HCT116 (cell line): ENCODE data around the gene NSD2. TPM values are rescaled to one million over a fixed set of nuclear protein-coding genes. Genes with fewer than 3 reads are reported as not detected.

Experiments
- ATAC-seq: fragments of 200-7000 bp; cut with Tn5 transposase; 2 replicates; pipeline ENCODE4 v1.9.1; 2020; ENCODE audit warnings: mild to moderate bottlenecking, moderate library complexity
- BruUV-seq: library from RNA; stranded (reverse); fragments of 400-500 nt; replicated peaks from 2 replicates; lab custom pipeline; 2021; lab: Mats Ljungman, UMichigan
- CTCF ChIA-PET: fragments of 300-600 bp; sonication (Branson Sonifier 250); formaldehyde crosslinking; loops from one replicate; lab custom pipeline; 2021; ENCODE audit warnings: antibody characterized with exemption; lab: Charles Lee
- POLR2A ChIA-PET: fragments of 300-600, 350-600 bp; sonication (Branson Sonifier 250); formaldehyde crosslinking; loops from one replicate; lab custom pipeline; 2021; ENCODE audit warnings: antibody characterized with exemption; lab: Charles Lee
- RAD21 ChIA-PET, 2 experiments: fragments of 300-600 bp; sonication (Branson Sonifier 250); formaldehyde crosslinking; loops; one replicate each; lab custom pipeline; 2023; ENCODE audit warnings: low total read pairs in 2 of 2; ENCODE audit not compliant: uncharacterized antibody in 2 of 2, unreplicated experiment in 2 of 2, low non-redundant PET in 1 of 2; lab: Charles Lee
- DNase-seq: peaks from one replicate; pipeline ENCODE4 v3.0.0-alpha.2; 2010; ENCODE audit warnings: low read depth, low spot score
- H2AFZ ChIP-seq: fragments of 200-600 bp; shearing (Covaris generic), sonication (generic); 2 replicates; pipeline ENCODE4 v1.6.1; 2017; ENCODE audit warnings: low read depth, mixed run types, mixed read lengths, antibody characterized with exemption, low read length; ENCODE audit not compliant: poor library complexity, severe bottlenecking
- H3K27ac ChIP-seq: 2 replicates; pipeline ENCODE4 v1.5.1; 2012; ENCODE audit warnings: low read depth, low read length
- H3K27me3 ChIP-seq: fragments of 200-600 bp; sonication (generic); 2 replicates; pipeline ENCODE4 v1.6.1; 2016; ENCODE audit warnings: mixed run types, low read length, mixed read lengths; ENCODE audit not compliant: insufficient read depth
- H3K36me3 ChIP-seq, 2 experiments: fragments of 200-500 bp in 1 of 2; fragments of 200-600 bp in 1 of 2; sonication (Bioruptor generic) in 1 of 2; sonication (generic) in 1 of 2; 2 replicates each; pipeline versions ENCODE4 v1.5.1 to v1.6.1; 2014 to 2016; ENCODE audit warnings: low read length in 2 of 2, inconsistent platforms in 1 of 2, mixed read lengths in 1 of 2, mixed run types in 1 of 2; ENCODE audit not compliant: insufficient read depth in 2 of 2, control insufficient read depth in 1 of 2
- H3K4me1 ChIP-seq, 2 experiments: fragments of 200-600 bp in 1 of 2; sonication (generic) in 1 of 2; 2 replicates each; pipeline versions ENCODE4 v1.5.1 to v1.6.1; 2012 to 2017; ENCODE audit warnings: low read length in 2 of 2, inconsistent platforms in 1 of 2, mild to moderate bottlenecking in 1 of 2, mixed read lengths in 1 of 2, mixed run types in 1 of 2, moderate library complexity in 1 of 2; ENCODE audit not compliant: insufficient read depth in 2 of 2, control insufficient read depth in 1 of 2
- H3K4me2 ChIP-seq: fragments of 200-600 bp; sonication (generic); 2 replicates; pipeline ENCODE4 v1.6.1; 2017; ENCODE audit warnings: mixed run types, low read length, mixed read lengths
- H3K4me3 ChIP-seq, 2 experiments: fragments of 200-600 bp in 1 of 2; sonication (generic) in 1 of 2; replicated peaks in 1 of 2; 2 replicates each; pipeline ENCODE4 v1.5.1; 2011 to 2016; ENCODE audit warnings: low read length in 2 of 2, control low read depth in 1 of 2, low read depth in 1 of 2, mild to moderate bottlenecking in 1 of 2, mixed read lengths in 1 of 2, mixed run types in 1 of 2
- H3K79me2 ChIP-seq: fragments of 200-600 bp; sonication (generic); 2 replicates; pipeline ENCODE4 v1.6.1; 2017; ENCODE audit warnings: mild to moderate bottlenecking, mixed run types, low read length, moderate library complexity, mixed read lengths; ENCODE audit not compliant: insufficient read depth
- H3K9ac ChIP-seq: fragments of 200-600 bp; sonication (generic); 2 replicates; pipeline ENCODE4 v1.6.1; 2016; ENCODE audit warnings: low read length, mixed read lengths
- H3K9me2 ChIP-seq: fragments of 200-600 bp; sonication (generic), shearing (Covaris generic); 2 replicates; pipeline ENCODE4 v1.6.1; 2017; ENCODE audit warnings: mixed run types, mild to moderate bottlenecking, moderate library complexity; ENCODE audit not compliant: insufficient read depth
- H3K9me3 ChIP-seq, 2 experiments: fragments of 200-500 bp in 1 of 2; fragments of 200-600 bp in 1 of 2; sonication (Bioruptor generic) in 1 of 2; sonication (generic) in 1 of 2; 2 replicates each; pipeline ENCODE4 v1.6.1; 2014 to 2017; ENCODE audit warnings: low read length in 2 of 2, mixed read lengths in 2 of 2, inconsistent platforms in 1 of 2, low read depth in 1 of 2, mild to moderate bottlenecking in 1 of 2, mixed run types in 1 of 2, moderate library complexity in 1 of 2; ENCODE audit not compliant: control insufficient read depth in 1 of 2, insufficient read depth in 1 of 2
- H4K20me1 ChIP-seq: fragments of 200-600 bp; sonication (generic), shearing (Covaris generic); 2 replicates; pipeline ENCODE4 v1.6.1; 2017; ENCODE audit warnings: mixed run types, mild to moderate bottlenecking, moderate library complexity; ENCODE audit not compliant: insufficient read depth
- ATF3 ChIP-seq: IDR thresholded peaks from 2 replicates; pipeline ENCODE4 v1.6.1; 2012
- CBX3 ChIP-seq: IDR thresholded peaks from 2 replicates; pipeline ENCODE4 v1.6.1; 2012; ENCODE audit warnings: low read depth
- CEBPB ChIP-seq: IDR thresholded peaks from 2 replicates; pipeline ENCODE4 v1.6.1; 2012; ENCODE audit warnings: low read depth
- EZH2 ChIP-seq: fragments of 200-600 bp; sonication (generic); IDR thresholded peaks from 2 replicates; pipeline ENCODE4 v1.6.1; 2017; ENCODE audit warnings: antibody characterized with exemption, mixed run types
- EZH2phosphoT487 ChIP-seq: fragments of 200-600 bp; IDR thresholded peaks from 2 replicates; pipeline ENCODE4 v1.6.1; 2018; ENCODE audit warnings: antibody characterized with exemption, borderline replicate concordance
- FOSL1 ChIP-seq: IDR thresholded peaks from 2 replicates; pipeline ENCODE4 v1.6.1; 2012; ENCODE audit warnings: low read depth
- JUND ChIP-seq: IDR thresholded peaks from 2 replicates; pipeline ENCODE4 v1.6.1; 2012
- POLR2A ChIP-seq: IDR thresholded peaks from 2 replicates; pipeline ENCODE4 v1.7.0; 2011; ENCODE audit warnings: borderline replicate concordance; ENCODE audit not compliant: insufficient read depth, insufficient read length; ENCODE audit errors: extremely low read depth
- POLR2AphosphoS5 ChIP-seq: IDR thresholded peaks from 2 replicates; pipeline ENCODE4 v1.6.1; 2011; ENCODE audit warnings: mild to moderate bottlenecking, low read depth, low read length, moderate library complexity
- RAD21 ChIP-seq: IDR thresholded peaks from 2 replicates; pipeline ENCODE4 v1.6.1; 2012; ENCODE audit warnings: low read depth, mild to moderate bottlenecking
- SP1 ChIP-seq: IDR thresholded peaks from 2 replicates; pipeline ENCODE4 v1.6.1; 2012; ENCODE audit warnings: low read depth
- SRF ChIP-seq: IDR thresholded peaks from 2 replicates; pipeline ENCODE4 v1.6.1; 2012; ENCODE audit warnings: low read depth
- TCF7L2 ChIP-seq: IDR thresholded peaks from 2 replicates; pipeline ENCODE4 v1.7.0; 2011; ENCODE audit warnings: borderline replicate concordance, inconsistent platforms; ENCODE audit not compliant: insufficient read depth, insufficient read length; ENCODE audit errors: extremely low read depth
- YY1 ChIP-seq: IDR thresholded peaks from 2 replicates; pipeline ENCODE4 v1.6.1; 2011; ENCODE audit warnings: low read length, low read depth, moderate library complexity, mild to moderate bottlenecking; ENCODE audit not compliant: insufficient replicate concordance; ENCODE audit errors: extremely low read depth
- ZFX ChIP-seq: fragments of 450-650 bp; IDR thresholded peaks from 2 replicates; pipeline ENCODE4 v1.6.1; 2017
- ZNF274 ChIP-seq: fragments of 200-500 bp; sonication (Bioruptor generic); IDR thresholded peaks from 2 replicates; pipeline ENCODE4 v1.6.1; 2014; ENCODE audit warnings: mild to moderate bottlenecking, low read depth, low read length, inconsistent platforms
- intact Hi-C: fragments of 100-400 bp; cut with micrococcal nuclease; formaldehyde crosslinking; loops from 2 replicates; pipeline ENCODE4 v1.10.0; 2022
- total RNA-seq: library from RNA; stranded (reverse); gene quantifications from one replicate; pipeline ENCODE4 v1.2.1, GENCODE V29; 2021; ENCODE audit not compliant: unreplicated experiment
- TF ChIP-seq, protein P1 (sequence below): IDR thresholded peaks from 2 replicates; pipeline ENCODE4 v1.6.1; 2011; ENCODE audit warnings: mild to moderate bottlenecking, low read length, moderate library complexity; ENCODE audit not compliant: insufficient replicate concordance; ENCODE audit errors: extremely low read depth
- TF ChIP-seq, protein P2 (sequence below): IDR thresholded peaks from 2 replicates; pipeline ENCODE4 v1.6.1; 2012; ENCODE audit warnings: low read depth
- TF ChIP-seq, protein P3 (sequence below): IDR thresholded peaks from 2 replicates; pipeline ENCODE4 v1.6.1; 2012
- TF ChIP-seq, protein P4 (sequence below), 3 experiments: fragments of 200-600 bp in 1 of 3; sonication (generic) in 1 of 3; IDR thresholded peaks in 2 of 3; conservative IDR thresholded peaks in 1 of 3; 2 replicates each; pipeline ENCODE4 v1.5.1; 2012 to 2017; ENCODE audit warnings: low read depth in 2 of 3, low read length in 2 of 3, antibody characterized with exemption in 1 of 3, borderline replicate concordance in 1 of 3, control low read depth in 1 of 3, mild to moderate bottlenecking in 1 of 3, mixed read lengths in 1 of 3, mixed run types in 1 of 3, moderate library complexity in 1 of 3; ENCODE audit not compliant: insufficient read depth in 1 of 3

The NSD2 gene
- total RNA-seq, 1 experiment from 2014 or later = 145 TPM

DNA sequence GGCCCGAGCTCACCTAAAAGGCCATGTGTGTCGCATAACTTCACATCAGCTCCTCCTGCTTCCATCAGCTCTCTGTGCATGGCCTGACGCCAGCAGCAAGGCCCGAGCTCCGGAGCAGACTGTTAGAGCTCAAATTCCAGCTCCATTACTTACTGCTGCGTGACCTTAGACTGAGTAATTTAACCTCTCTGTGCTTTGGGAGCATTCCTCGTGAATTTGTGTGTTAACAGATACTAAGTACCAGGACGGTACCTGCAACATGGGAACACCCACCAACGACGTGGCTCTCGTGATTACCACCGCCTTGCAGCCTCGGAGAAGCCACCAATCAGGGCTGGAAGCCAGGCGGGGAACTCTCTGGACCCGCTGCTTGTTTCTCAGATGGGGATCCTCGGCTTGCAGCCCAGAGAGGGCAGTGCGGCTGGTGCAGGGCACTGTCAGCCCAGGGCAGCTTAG lies 28.2 kb upstream of the NSD2 start:
- RAD21 ChIA-PET = no interaction called here
- Histone ChIP-seq H4K20me1 (no peaks in the 10 kb centered on the region), H3K9me3 (no peaks in the 10 kb centered on the region), H2AFZ (no peak overlapping the region), H3K27ac (no peak overlapping the region), H3K27me3 (no peaks in the 10 kb centered on the region), H3K4me1 (no peaks in the 10 kb centered on the region), H3K79me2 (peaks cover 86% of the 10 kb centered on the region), H3K4me2 (no peak overlapping the region), H3K9me2 (no peaks in the 10 kb centered on the region), H3K4me3 (no peak overlapping the region), H3K9ac (no peak overlapping the region), H3K36me3 (peaks cover 34 to 52% of the 10 kb centered on the region in 2 experiments; a peak in 3 of 4 replicates)
- POLR2A ChIA-PET = no interaction called here
- BruUV-seq = no TSS peak
- ATAC-seq = no peak
- intact Hi-C loops = no loop called here
- no peak for DNase-seq
- no peak for TF ChIP-seq CEBPB
- TF ChIP-seq CBX3 = no peak
- TF ChIP-seq, protein P1, sequence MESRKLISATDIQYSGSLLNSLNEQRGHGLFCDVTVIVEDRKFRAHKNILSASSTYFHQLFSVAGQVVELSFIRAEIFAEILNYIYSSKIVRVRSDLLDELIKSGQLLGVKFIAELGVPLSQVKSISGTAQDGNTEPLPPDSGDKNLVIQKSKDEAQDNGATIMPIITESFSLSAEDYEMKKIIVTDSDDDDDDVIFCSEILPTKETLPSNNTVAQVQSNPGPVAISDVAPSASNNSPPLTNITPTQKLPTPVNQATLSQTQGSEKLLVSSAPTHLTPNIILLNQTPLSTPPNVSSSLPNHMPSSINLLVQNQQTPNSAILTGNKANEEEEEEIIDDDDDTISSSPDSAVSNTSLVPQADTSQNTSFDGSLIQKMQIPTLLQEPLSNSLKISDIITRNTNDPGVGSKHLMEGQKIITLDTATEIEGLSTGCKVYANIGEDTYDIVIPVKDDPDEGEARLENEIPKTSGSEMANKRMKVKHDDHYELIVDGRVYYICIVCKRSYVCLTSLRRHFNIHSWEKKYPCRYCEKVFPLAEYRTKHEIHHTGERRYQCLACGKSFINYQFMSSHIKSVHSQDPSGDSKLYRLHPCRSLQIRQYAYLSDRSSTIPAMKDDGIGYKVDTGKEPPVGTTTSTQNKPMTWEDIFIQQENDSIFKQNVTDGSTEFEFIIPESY = no peak
- TF ChIP-seq EZH2 = no peak
- TF ChIP-seq TCF7L2 = no peak
- no peak for TF ChIP-seq FOSL1
- TF ChIP-seq JUND = no peak
- TF ChIP-seq RAD21 = no peak
- no peak for TF ChIP-seq EZH2phosphoT487
- no peak for TF ChIP-seq ZNF274
- no peak for TF ChIP-seq ATF3
- TF ChIP-seq, protein P2, sequence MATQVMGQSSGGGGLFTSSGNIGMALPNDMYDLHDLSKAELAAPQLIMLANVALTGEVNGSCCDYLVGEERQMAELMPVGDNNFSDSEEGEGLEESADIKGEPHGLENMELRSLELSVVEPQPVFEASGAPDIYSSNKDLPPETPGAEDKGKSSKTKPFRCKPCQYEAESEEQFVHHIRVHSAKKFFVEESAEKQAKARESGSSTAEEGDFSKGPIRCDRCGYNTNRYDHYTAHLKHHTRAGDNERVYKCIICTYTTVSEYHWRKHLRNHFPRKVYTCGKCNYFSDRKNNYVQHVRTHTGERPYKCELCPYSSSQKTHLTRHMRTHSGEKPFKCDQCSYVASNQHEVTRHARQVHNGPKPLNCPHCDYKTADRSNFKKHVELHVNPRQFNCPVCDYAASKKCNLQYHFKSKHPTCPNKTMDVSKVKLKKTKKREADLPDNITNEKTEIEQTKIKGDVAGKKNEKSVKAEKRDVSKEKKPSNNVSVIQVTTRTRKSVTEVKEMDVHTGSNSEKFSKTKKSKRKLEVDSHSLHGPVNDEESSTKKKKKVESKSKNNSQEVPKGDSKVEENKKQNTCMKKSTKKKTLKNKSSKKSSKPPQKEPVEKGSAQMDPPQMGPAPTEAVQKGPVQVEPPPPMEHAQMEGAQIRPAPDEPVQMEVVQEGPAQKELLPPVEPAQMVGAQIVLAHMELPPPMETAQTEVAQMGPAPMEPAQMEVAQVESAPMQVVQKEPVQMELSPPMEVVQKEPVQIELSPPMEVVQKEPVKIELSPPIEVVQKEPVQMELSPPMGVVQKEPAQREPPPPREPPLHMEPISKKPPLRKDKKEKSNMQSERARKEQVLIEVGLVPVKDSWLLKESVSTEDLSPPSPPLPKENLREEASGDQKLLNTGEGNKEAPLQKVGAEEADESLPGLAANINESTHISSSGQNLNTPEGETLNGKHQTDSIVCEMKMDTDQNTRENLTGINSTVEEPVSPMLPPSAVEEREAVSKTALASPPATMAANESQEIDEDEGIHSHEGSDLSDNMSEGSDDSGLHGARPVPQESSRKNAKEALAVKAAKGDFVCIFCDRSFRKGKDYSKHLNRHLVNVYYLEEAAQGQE = no peak
- TF ChIP-seq YY1 = no peak
- TF ChIP-seq ZFX = no peak
- TF ChIP-seq POLR2A = no peak
- TF ChIP-seq POLR2AphosphoS5 = no peak
- TF ChIP-seq, protein P3, sequence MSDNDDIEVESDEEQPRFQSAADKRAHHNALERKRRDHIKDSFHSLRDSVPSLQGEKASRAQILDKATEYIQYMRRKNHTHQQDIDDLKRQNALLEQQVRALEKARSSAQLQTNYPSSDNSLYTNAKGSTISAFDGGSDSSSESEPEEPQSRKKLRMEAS = no peak
- TF ChIP-seq SP1 = no peak
- no peak for TF ChIP-seq SRF
- TF ChIP-seq, protein P4, sequence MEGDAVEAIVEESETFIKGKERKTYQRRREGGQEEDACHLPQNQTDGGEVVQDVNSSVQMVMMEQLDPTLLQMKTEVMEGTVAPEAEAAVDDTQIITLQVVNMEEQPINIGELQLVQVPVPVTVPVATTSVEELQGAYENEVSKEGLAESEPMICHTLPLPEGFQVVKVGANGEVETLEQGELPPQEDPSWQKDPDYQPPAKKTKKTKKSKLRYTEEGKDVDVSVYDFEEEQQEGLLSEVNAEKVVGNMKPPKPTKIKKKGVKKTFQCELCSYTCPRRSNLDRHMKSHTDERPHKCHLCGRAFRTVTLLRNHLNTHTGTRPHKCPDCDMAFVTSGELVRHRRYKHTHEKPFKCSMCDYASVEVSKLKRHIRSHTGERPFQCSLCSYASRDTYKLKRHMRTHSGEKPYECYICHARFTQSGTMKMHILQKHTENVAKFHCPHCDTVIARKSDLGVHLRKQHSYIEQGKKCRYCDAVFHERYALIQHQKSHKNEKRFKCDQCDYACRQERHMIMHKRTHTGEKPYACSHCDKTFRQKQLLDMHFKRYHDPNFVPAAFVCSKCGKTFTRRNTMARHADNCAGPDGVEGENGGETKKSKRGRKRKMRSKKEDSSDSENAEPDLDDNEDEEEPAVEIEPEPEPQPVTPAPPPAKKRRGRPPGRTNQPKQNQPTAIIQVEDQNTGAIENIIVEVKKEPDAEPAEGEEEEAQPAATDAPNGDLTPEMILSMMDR (IDR thresholded peaks at IDR 0.05 in 2 of 3, conservative IDR thresholded peaks at IDR 0.05 in 1 of 3; ENCODE audit: borderline replicate concordance in 1 of 3, insufficient read depth in 1 of 3, low read depth in 2 of 3, low read length in 2 of 3) = no peak
- CTCF ChIA-PET = no interaction called here
